Sigmoid colon (tissue), 7 donors: ENCODE data around the gene BCL11B. TPM values are rescaled to one million over a fixed set of nuclear protein-coding genes. Genes with fewer than 3 reads are reported as not detected.

Experiments
- DNase-seq: peaks from one replicate; pipeline ENCODE4 v3.0.0-alpha.2; 2019
- H3K27ac ChIP-seq, 4 donors: fragments of 200-600 bp; sonication (generic); one replicate each; pipeline ENCODE4 v1.5.1; 2016 to 2019; ENCODE audit warnings: mild to moderate bottlenecking in 1 of 4
- H3K27me3 ChIP-seq, 3 donors: fragments of 200-600 bp; sonication (generic); one replicate each; pipeline ENCODE4 v1.5.1; 2019; ENCODE audit warnings: mild to moderate bottlenecking in 1 of 3
- H3K36me3 ChIP-seq, 4 donors: fragments of 200-600 bp; sonication (generic); one replicate each; pipeline ENCODE4 v1.5.1; 2016 to 2019
- H3K4me1 ChIP-seq, 4 donors: fragments of 200-600 bp; sonication (generic); one replicate each; pipeline ENCODE4 v1.5.1; 2017 to 2019
- H3K4me3 ChIP-seq, 4 donors: fragments of 200-600 bp; sonication (generic); one replicate each; pipeline ENCODE4 v1.5.1; 2017 to 2019; ENCODE audit warnings: mild to moderate bottlenecking in 2 of 4, moderate library complexity in 1 of 4
- H3K9me3 ChIP-seq, 4 donors: fragments of 200-600 bp in 3 of 4; sonication (generic) in 3 of 4; one replicate each; pipeline versions ENCODE4 v1.5.1 to v1.6.1; 2013 to 2019
- CTCF ChIP-seq, 4 experiments: fragments of 450-650 bp in 3 of 4; fragments of 200-600 bp in 1 of 4; IDR thresholded peaks; one replicate each; pipeline ENCODE4 v1.5.1; 2016 to 2019; ENCODE audit warnings: antibody characterized with exemption in 4 of 4, mild to moderate bottlenecking in 3 of 4, moderate library complexity in 2 of 4
- EP300 ChIP-seq, 4 donors: sonication (generic); formaldehyde crosslinking; IDR thresholded peaks; one replicate each; pipeline ENCODE4 v1.6.1; 2017; ENCODE audit warnings: antibody characterized with exemption in 4 of 4
- POLR2A ChIP-seq, 2 donors: fragments of 450-650 bp; IDR thresholded peaks; one replicate each; pipeline ENCODE4 v1.6.1; 2016; ENCODE audit warnings: antibody characterized with exemption in 2 of 2, mild to moderate bottlenecking in 2 of 2, moderate library complexity in 2 of 2
- POLR2AphosphoS5 ChIP-seq, 4 donors: sonication (generic); formaldehyde crosslinking; IDR thresholded peaks; one replicate each; pipeline ENCODE4 v1.6.1; 2017; ENCODE audit warnings: antibody characterized with exemption in 4 of 4
- WGBS, 2 donors: extraction: QIAGEN DNeasy Blood & Tissue Kit; methylation state at CpG; one replicate each; pipeline ENCODE4 v1.1.7; 2013; 5-methylcytosine and 5-hydroxymethylcytosine counted together
- intact Hi-C: fragments of 100-400 bp; cut with DNase I; formaldehyde crosslinking; loops from one replicate; pipeline ENCODE4 v1.15.1; 2023
- polyA plus RNA-seq, 3 donors: library from polyadenylated mRNA; stranded (reverse); fragments of 200-250 nt; gene quantifications; one replicate each; pipeline ENCODE4 v1.2.3, GENCODE V29; 2013
- total RNA-seq, 4 donors: library from RNA; depleted of rRNA; stranded (reverse); fragments of >200 nt; gene quantifications; one replicate each; pipeline ENCODE4 v1.1.0, GENCODE V29; 2016
- donor health status: healthy with polysubstance abuse.
- donor health status: Bipolar disorder and iron deficiency.
- donor health status: healthy.

BCL11B gene
- total and polyA plus RNA-seq, 7 donors, result under 0.01 to 3.5 (median 0.23) TPM

- Histone ChIP-seq H3K36me3 (no peaks in the 10 kb centered on the region), H3K27ac (no peak overlapping the region), H3K9me3 (no peaks in the 10 kb centered on the region), H3K4me3 (no peak overlapping the region), H3K4me1 (no peaks in the 10 kb centered on the region), H3K27me3 (no peaks in the 10 kb centered on the region)
- WGBS, 2 donors, result 78 to 91% methylated on average over 7 of the region's 7 CpGs
- DNase-seq, result no peak
- TF ChIP-seq EP300 (IDR thresholded peaks at IDR 0.05) (no peak), POLR2A (IDR thresholded peaks at IDR 0.05) (no peak), POLR2AphosphoS5 (IDR thresholded peaks at IDR 0.05) (no peak), CTCF (IDR thresholded peaks at IDR 0.05) (no peak)
- intact Hi-C loops, result no loop called here
Measured at GRCh38 chr14:99209409-99209808, 62.6 kb downstream of the BCL11B start.

GRCh38 chr14:99208318-99208717 is 63.7 kb downstream of the BCL11B start:
- WGBS, 2 donors, result 66 to 86% methylated on average over 9 of the region's 9 CpGs
- intact Hi-C loops, result no loop called here
- H3K4me1 ChIP-seq, result no peaks in the 10 kb centered on the region
- H3K4me3 ChIP-seq, result no peak overlapping the region
- no peak for TF ChIP-seq EP300 (IDR thresholded peaks at IDR 0.05)
- no peak for DNase-seq
- no peaks in the 10 kb centered on the region for H3K36me3 ChIP-seq
- H3K27me3 ChIP-seq, result no peaks in the 10 kb centered on the region
- H3K9me3 ChIP-seq, result no peaks in the 10 kb centered on the region
- H3K27ac ChIP-seq, result no peak overlapping the region

GRCh38 chr14:99207456-99207855 is 64.5 kb downstream of the BCL11B start:
- TF ChIP-seq CTCF (IDR thresholded peaks at IDR 0.05) (no peak), POLR2AphosphoS5 (IDR thresholded peaks at IDR 0.05) (no peak), EP300 (IDR thresholded peaks at IDR 0.05) (no peak), POLR2A (IDR thresholded peaks at IDR 0.05) (no peak)
- Histone ChIP-seq H3K27ac (no peak overlapping the region), H3K4me3 (no peak overlapping the region), H3K9me3 (no peaks in the 10 kb centered on the region), H3K4me1 (no peaks in the 10 kb centered on the region), H3K27me3 (no peaks in the 10 kb centered on the region), H3K36me3 (no peaks in the 10 kb centered on the region)
- DNase-seq, result no peak
- WGBS, 2 donors, result 68 to 73% methylated on average over 4 of the region's 4 CpGs
- intact Hi-C loops, result no loop called here

GRCh38 chr14:99206090-99206489 is 65.9 kb downstream of the BCL11B start:
- WGBS, 2 donors, result 68 to 78% methylated on average over 4 of the region's 4 CpGs
- Histone ChIP-seq H3K9me3 (no peaks in the 10 kb centered on the region), H3K27me3 (no peaks in the 10 kb centered on the region), H3K4me3 (no peak overlapping the region), H3K27ac (no peak overlapping the region), H3K4me1 (no peaks in the 10 kb centered on the region), H3K36me3 (no peaks in the 10 kb centered on the region)
- DNase-seq, result no peak
- intact Hi-C loops, result no loop called here
- TF ChIP-seq POLR2AphosphoS5 (IDR thresholded peaks at IDR 0.05), result no peak
- TF ChIP-seq EP300 (IDR thresholded peaks at IDR 0.05), result no peak

- H3K4me1 ChIP-seq, result no peaks in the 10 kb centered on the region
- intact Hi-C loops, result no loop called here
- TF ChIP-seq EP300 (IDR thresholded peaks at IDR 0.05) (no peak), POLR2AphosphoS5 (IDR thresholded peaks at IDR 0.05) (no peak), CTCF (IDR thresholded peaks at IDR 0.05) (no peak), POLR2A (IDR thresholded peaks at IDR 0.05) (no peak)
- no peak for DNase-seq
- no peaks in the 10 kb centered on the region for H3K9me3 ChIP-seq
- H3K36me3 ChIP-seq, result no peaks in the 10 kb centered on the region
- no peak overlapping the region for H3K27ac ChIP-seq
- no peak overlapping the region for H3K4me3 ChIP-seq
- WGBS, 2 donors, result 84 to 92% methylated on average over 17 of the region's 17 CpGs
- no peaks in the 10 kb centered on the region for H3K27me3 ChIP-seq
Measured at GRCh38 chr14:99205086-99205688, 66.8 kb downstream of the BCL11B start.

- TF ChIP-seq POLR2AphosphoS5 (IDR thresholded peaks at IDR 0.05), result no peak
- no peak for TF ChIP-seq CTCF (IDR thresholded peaks at IDR 0.05)
- no peak for TF ChIP-seq POLR2A (IDR thresholded peaks at IDR 0.05)
- no peak for TF ChIP-seq EP300 (IDR thresholded peaks at IDR 0.05)
- 85 to 94% methylated on average over 8 of the region's 8 CpGs for WGBS, 2 donors
Measured at GRCh38 chr14:99203801-99204200, 68.2 kb downstream of the BCL11B start.

More at GRCh38 chr14:99203801-99204200, 68.2 kb downstream of the BCL11B start:
- H3K36me3 ChIP-seq, result no peaks in the 10 kb centered on the region
- no peak overlapping the region for H3K27ac ChIP-seq
- no peaks in the 10 kb centered on the region for H3K4me1 ChIP-seq
- no peak for DNase-seq
- H3K4me3 ChIP-seq, result no peak overlapping the region
- no peaks in the 10 kb centered on the region for H3K27me3 ChIP-seq
- H3K9me3 ChIP-seq, result no peaks in the 10 kb centered on the region
- intact Hi-C loops, result no loop called here
